Heart right ventricle (tissue), 16 donors: Measurements from ENCODE around the gene AP2B1. TPM values are rescaled to one million over a fixed set of nuclear protein-coding genes. Genes with fewer than 3 reads are reported as not detected.

Source experiments
- ATAC-seq, 8 donors: fragments of 200-7000 bp; cut with Tn5 transposase; one replicate each; pipeline ENCODE4 v1.9.1; 2020; ENCODE audit warnings: mild to moderate bottlenecking in 8 of 8, moderate library complexity in 8 of 8, moderate number of reproducible peaks in 1 of 8
- DNase-seq, 2 donors: peaks; one replicate each; pipeline ENCODE4 v3.0.0-alpha.2; 2020
- H3K27ac ChIP-seq, 10 donors: fragments of 200-600 bp; sonication (generic) in 2 of 10; one replicate each; pipeline versions ENCODE4 v1.5.0 to v1.8.0; 2020 to 2022; ENCODE audit warnings: mild to moderate bottlenecking in 3 of 10
- H3K27me3 ChIP-seq, 7 donors: fragments of 200-600 bp; one replicate each; pipeline ENCODE4 v1.8.0; 2021 to 2022; ENCODE audit warnings: mild to moderate bottlenecking in 2 of 7
- H3K36me3 ChIP-seq, 9 donors: fragments of 200-600 bp; sonication (generic) in 1 of 9; one replicate each; pipeline versions ENCODE4 v1.5.0 to v1.8.0; 2020 to 2022; ENCODE audit warnings: mild to moderate bottlenecking in 2 of 9
- H3K4me1 ChIP-seq, 9 donors: fragments of 200-600 bp; sonication (generic) in 1 of 9; one replicate each; pipeline versions ENCODE4 v1.5.0 to v1.8.0; 2020 to 2022; ENCODE audit warnings: mild to moderate bottlenecking in 4 of 9
- H3K4me3 ChIP-seq, 10 donors: fragments of 200-600 bp; sonication (generic) in 2 of 10; one replicate each; pipeline versions ENCODE4 v1.5.0 to v1.8.0; 2020 to 2022; ENCODE audit warnings: mild to moderate bottlenecking in 7 of 10, moderate library complexity in 2 of 10
- H3K9me3 ChIP-seq, 11 donors: fragments of 200-600 bp in 10 of 11; sonication (generic) in 2 of 11; one replicate each; pipeline versions ENCODE4 v1.5.0 to v1.8.0; 2013 to 2022; ENCODE audit warnings: mild to moderate bottlenecking in 2 of 11, control low read depth in 1 of 11, moderate library complexity in 1 of 11
- CTCF ChIP-seq, 9 donors: fragments of 200-600 bp; sonication (generic) in 2 of 9; IDR thresholded peaks; one replicate each; pipeline versions ENCODE4 v1.5.0 to v1.8.0; 2021 to 2022; ENCODE audit warnings: antibody characterized with exemption in 9 of 9, mild to moderate bottlenecking in 5 of 9, moderate library complexity in 1 of 9
- WGBS, 2 donors: extraction: QIAGEN DNeasy Blood & Tissue Kit; methylation state at CpG; one replicate each; pipeline ENCODE4 v1.1.7; 2013; ENCODE audit warnings: inconsistent platforms in 1 of 2; 5-methylcytosine and 5-hydroxymethylcytosine counted together
- intact Hi-C, 10 donors: fragments of 100-400 bp; cut with DNase I; formaldehyde crosslinking; loops; one replicate each; pipeline versions ENCODE4 v1.11.1 to v1.14.2; 2022
- polyA plus RNA-seq, 2 donors: library from polyadenylated mRNA; stranded (reverse); fragments of 200-250 nt; gene quantifications; one replicate each; pipeline ENCODE4 v1.2.3, GENCODE V29; 2013
- total RNA-seq, 10 donors: library from RNA; stranded (reverse); fragmentation: NEBNext Ultra II Directional in 3 of 10; extraction: Animal tissue kit (Norgen Biotek cat#: 25700) in 3 of 10; gene quantifications; one replicate each; pipeline versions ENCODE4 v1.2.1 to v1.2.4, GENCODE V29; 2021 to 2023
- donor health status: Arrhythmogenic right ventricular cardiomyopathy.
- donor health status: ischemic (EF 13 %, LVEDD 7.1; RV severe dilation, severe dysfunction).
- donor health status: healthy with polysubstance abuse.
- donor health status: DM: no; HTN: yes; CAD: no.
- donor health status: DM: no; HTN: no; CAD: no.
- donor health status: ischemic (EF 25% LVEDD 6.9; RV normal size, moderate dysfunction).
- donor health status: ischemic (EF 25% LVEDD 5.7; RV mildly dilated, moderate dysfunction).
- donor health status: healthy.
- donor health status: DM: yes; HTN: yes; CAD: no.
- donor health status: Ischemic cardiomyopathy.
- donor health status: ischemic (EF 35%, LVEDD 5.7; RV mildly dilated, moderate dysfunction).
- donor health status: nonischemic (EF 11% LVEDD 7.7; RV severe dilation, severe dysfunction).
- donor health status: DM: yes; HTN: yes; CAD: no.
- donor health status: PGD.
- donor health status: ischemic (EF 29% LVEDD 5.4; RV normal size, mild dysfunction).
- donor health status: nonischemic (EF 23%, LVEDD 6.1; RV moderate dilation, normal function).

Gene AP2B1
- total and polyA plus RNA-seq, 12 donors: 20.0 to 173 (median 129) TPM

- peaks cover 0 to 15% (median 0%) of the 10 kb centered on the region in 7 donors for H3K27me3 ChIP-seq
- H3K27ac ChIP-seq: no peak overlapping the region
- no peak for TF ChIP-seq CTCF (IDR thresholded peaks at IDR 0.05)
- H3K4me3 ChIP-seq: no peak overlapping the region
- peaks cover 7 to 22% (median 11%) of the 10 kb centered on the region in 9 donors for H3K4me1 ChIP-seq
- no peaks in the 10 kb centered on the region for H3K9me3 ChIP-seq
- DNase-seq (no peak), ATAC-seq (no peak)
- no peaks in the 10 kb centered on the region for H3K36me3 ChIP-seq
- intact Hi-C loops: loop anchor here in 1 of 10 donors (5.0 kb wide), 1 partner anchor 72 kb away; no protein-coding TSS in a partner anchor
- 88 to 90% methylated on average over 7 of the region's 7 CpGs for WGBS, 2 donors
Observed at GRCh38 chr17:35734396-35734795, 147.3 kb downstream of the AP2B1 start.

DNA sequence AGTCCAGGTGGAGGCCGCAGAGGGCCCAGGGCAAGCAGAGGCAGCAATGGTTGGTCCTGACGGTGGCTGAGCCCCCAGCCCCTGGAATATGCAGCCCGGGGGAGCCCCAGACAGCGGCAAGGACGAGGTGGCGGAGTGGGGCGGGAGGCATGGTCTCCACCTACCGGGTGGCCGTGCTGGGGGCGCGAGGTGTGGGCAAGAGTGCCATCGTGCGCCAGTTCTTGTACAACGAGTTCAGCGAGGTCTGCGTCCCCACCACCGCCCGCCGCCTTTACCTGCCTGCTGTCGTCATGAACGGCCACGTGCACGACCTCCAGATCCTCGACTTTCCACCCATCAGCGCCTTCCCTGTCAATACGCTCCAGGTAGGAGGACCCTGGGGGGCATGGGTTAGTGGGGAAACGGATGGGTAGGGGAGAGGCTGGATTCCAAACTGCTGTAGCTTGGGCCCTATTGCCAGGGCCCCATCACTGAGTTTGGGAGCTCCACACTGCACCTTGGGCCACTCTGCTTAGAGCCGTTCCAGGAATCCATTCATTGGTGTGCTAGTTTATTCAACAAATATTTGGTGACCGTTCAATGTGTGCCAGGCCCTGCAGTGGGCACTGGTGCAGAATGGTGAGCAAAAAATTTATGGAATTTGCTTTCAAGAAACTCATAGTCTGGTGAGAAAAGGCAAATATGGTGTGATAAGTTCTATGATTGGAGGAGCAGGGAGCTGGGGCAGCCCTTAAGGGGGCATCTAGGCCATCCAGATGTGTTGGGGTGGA, 148.1 kb downstream of the AP2B1 start:
- H3K4me3 ChIP-seq: no peak overlapping the region
- no peak for DNase-seq

DNA sequence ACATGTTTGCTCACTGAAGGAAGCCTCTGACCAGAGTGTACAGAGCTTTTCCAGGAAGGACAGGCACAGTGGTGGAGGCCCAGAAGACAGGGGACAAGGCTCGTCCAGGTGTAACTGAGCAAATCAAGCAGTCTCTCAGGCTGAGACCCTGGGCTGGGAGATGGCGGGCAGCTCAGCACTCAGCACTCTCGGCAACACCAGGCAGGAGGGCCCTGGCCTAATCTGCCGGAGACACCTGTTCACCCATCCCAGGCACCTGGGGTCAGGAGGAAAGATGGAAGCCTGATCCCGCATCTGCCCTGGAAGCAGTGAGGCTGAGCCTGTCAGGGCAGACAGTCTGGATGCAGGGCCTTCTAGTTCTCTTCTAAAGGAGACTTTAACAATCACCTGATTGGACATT, 149.1 kb downstream of the AP2B1 start:
- Histone ChIP-seq H3K27ac (no peak overlapping the region), H3K4me1 (peaks cover 2 to 15% (median 7%) of the 10 kb centered on the region in 9 donors), H3K9me3 (no peaks in the 10 kb centered on the region), H3K27me3 (peaks cover 0 to 24% (median 6%) of the 10 kb centered on the region in 7 donors), H3K4me3 (no peak overlapping the region), H3K36me3 (no peaks in the 10 kb centered on the region)
- no peak for ATAC-seq
- TF ChIP-seq CTCF (IDR thresholded peaks at IDR 0.05): no peak
- 92 to 96% methylated on average over 5 of the region's 5 CpGs for WGBS, 2 donors
- DNase-seq: no peak
- intact Hi-C loops: no loop called here

More for the DNA sequence above, 148.1 kb downstream of the AP2B1 start:
- intact Hi-C loops: no loop called here
- no peak for TF ChIP-seq CTCF (IDR thresholded peaks at IDR 0.05)
- H3K36me3 ChIP-seq: no peaks in the 10 kb centered on the region
- 86 to 90% methylated on average over 29 of the region's 29 CpGs for WGBS, 2 donors
- no peak overlapping the region for H3K27ac ChIP-seq
- no peaks in the 10 kb centered on the region for H3K9me3 ChIP-seq
- peaks cover 7 to 20% (median 11%) of the 10 kb centered on the region in 9 donors for H3K4me1 ChIP-seq
- H3K27me3 ChIP-seq: peaks cover 0 to 18% (median 0%) of the 10 kb centered on the region in 7 donors
- ATAC-seq: no peak

DNA sequence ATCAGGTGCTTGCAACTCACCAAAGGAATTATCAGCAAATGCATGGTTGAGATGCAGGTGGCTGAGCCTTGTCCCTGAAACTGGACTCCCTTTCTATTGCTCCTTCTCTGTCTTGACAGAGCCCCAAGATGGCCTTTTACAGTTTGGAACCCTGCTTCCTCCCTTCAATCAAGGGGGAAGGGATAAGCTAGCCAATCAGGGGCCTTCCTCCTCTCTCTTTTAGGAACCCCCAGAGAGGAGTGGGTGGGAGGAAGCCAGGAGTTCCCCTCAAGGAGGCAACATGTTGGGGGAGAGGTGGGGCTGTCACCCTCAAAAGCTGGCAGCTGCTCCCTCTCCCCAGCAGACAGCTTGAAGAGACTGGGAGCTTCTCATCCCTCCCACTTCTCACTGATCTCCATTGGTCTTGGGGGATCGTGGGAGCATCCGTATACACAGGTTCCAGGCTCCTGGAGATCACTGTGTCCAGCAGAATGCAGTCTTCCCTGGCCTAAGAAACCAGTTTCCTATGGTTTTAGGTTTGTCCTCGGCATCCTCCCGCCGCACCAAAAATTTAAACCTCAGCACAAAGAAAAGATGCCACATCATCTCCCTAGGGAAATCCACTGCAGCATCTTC, 151.5 kb downstream of the AP2B1 start:
- no peak overlapping the region for H3K4me3 ChIP-seq
- H3K27me3 ChIP-seq: peaks cover 0 to 37% (median 29%) of the 10 kb centered on the region in 7 donors
- TF ChIP-seq CTCF (IDR thresholded peaks at IDR 0.05): no peak
- DNase-seq (no peak), ATAC-seq (no peak)
- H3K27ac ChIP-seq: no peak overlapping the region
- H3K4me1 ChIP-seq: peaks cover 0 to 12% (median 8%) of the 10 kb centered on the region in 9 donors
- no peaks in the 10 kb centered on the region for H3K36me3 ChIP-seq
- 88 to 95% methylated on average over 5 of the region's 5 CpGs for WGBS, 2 donors
- intact Hi-C loops: no loop called here
- H3K9me3 ChIP-seq: no peaks in the 10 kb centered on the region
